IMR-90 (cell line): Measurements from ENCODE around the gene CDK14. TPM values are rescaled to one million over a fixed set of nuclear protein-coding genes. Genes with fewer than 3 reads are reported as not detected.

Experiments used
- ATAC-seq: fragments of 200-7000 bp; cut with Tn5 transposase; 2 replicates; pipeline ENCODE4 v1.9.1; 2020; ENCODE audit warnings: low read depth, mild to moderate bottlenecking, moderate library complexity
- BruUV-seq: library from RNA; stranded (reverse); fragments of 400-500 nt; replicated peaks from 2 replicates; lab custom pipeline; 2021; lab: Mats Ljungman, UMichigan
- CTCF ChIA-PET: fragments of 300-600 bp; formaldehyde crosslinking; extraction: SDS; loops from one replicate; lab custom pipeline; 2021; ENCODE audit warnings: antibody characterized with exemption; lab: Yijun Ruan, JAX
- POLR2A ChIA-PET: fragments of 300-600 bp; sonication (Branson Sonifier 250); formaldehyde crosslinking; loops from one replicate; lab custom pipeline; 2022; ENCODE audit warnings: antibody characterized with exemption; ENCODE audit not compliant: unreplicated experiment; lab: Charles Lee
- DNase-seq: peaks from one replicate; pipeline ENCODE4 v3.0.0; 2013
- H2AFZ ChIP-seq: replicated peaks from 2 replicates; pipeline ENCODE3; 2013; ENCODE audit warnings: low read length, mild to moderate bottlenecking; ENCODE audit not compliant: poor library complexity
- H2AK5ac ChIP-seq: 2 replicates; pipeline ENCODE4 v1.6.1; 2013; ENCODE audit warnings: low read depth, low read length, inconsistent platforms
- H2AK9ac ChIP-seq: replicated peaks from 2 replicates; pipeline ENCODE3; 2013; ENCODE audit warnings: mild to moderate bottlenecking, low read depth, low read length, moderate library complexity; ENCODE audit not compliant: poor library complexity
- H2BK120ac ChIP-seq: 2 replicates; pipeline ENCODE4 v1.6.1; 2013; ENCODE audit warnings: low read depth, low read length, inconsistent platforms
- H2BK15ac ChIP-seq: 3 replicates; pipeline ENCODE4 v1.6.1; 2013; ENCODE audit warnings: low read depth, low read length, inconsistent platforms
- H2BK20ac ChIP-seq: 2 replicates; pipeline ENCODE4 v1.6.1; 2013; ENCODE audit warnings: low read depth, mild to moderate bottlenecking, inconsistent platforms, low read length, moderate library complexity
- H2BK5ac ChIP-seq: 2 replicates; pipeline ENCODE4 v1.6.1; 2013; ENCODE audit warnings: mild to moderate bottlenecking, low read depth, low read length, inconsistent platforms; ENCODE audit not compliant: poor library complexity, severe bottlenecking
- H3K14ac ChIP-seq: replicated peaks from 2 replicates; pipeline ENCODE4 v1.6.1; 2013; ENCODE audit warnings: low read depth, low read length, inconsistent platforms
- H3K18ac ChIP-seq: 2 replicates; pipeline ENCODE4 v1.6.1; 2013; ENCODE audit warnings: low read depth, low read length, control low read depth
- H3K23ac ChIP-seq: 2 replicates; pipeline ENCODE4 v1.6.1; 2013; ENCODE audit warnings: low read depth, low read length, inconsistent platforms
- H3K27ac ChIP-seq: 2 replicates; pipeline ENCODE4 v1.5.1; 2013; ENCODE audit warnings: mild to moderate bottlenecking, control low read depth, low read length; ENCODE audit not compliant: insufficient read depth
- H3K27me3 ChIP-seq: 2 replicates; pipeline ENCODE4 v1.6.1; 2013; ENCODE audit warnings: low read length; ENCODE audit not compliant: control insufficient read depth, insufficient read depth
- H3K36me3 ChIP-seq: 2 replicates; pipeline ENCODE4 v1.6.1; 2013; ENCODE audit warnings: low read length, mixed read lengths; ENCODE audit not compliant: control insufficient read depth, insufficient read depth
- H3K4ac ChIP-seq: 2 replicates; pipeline ENCODE4 v1.6.1; 2013; ENCODE audit warnings: low read depth, low read length, inconsistent platforms
- H3K4me1 ChIP-seq: 2 replicates; pipeline ENCODE4 v1.6.1; 2013; ENCODE audit warnings: low read length, mixed read lengths; ENCODE audit not compliant: control insufficient read depth, insufficient read depth
- H3K4me2 ChIP-seq: 2 replicates; pipeline ENCODE4 v1.6.1; 2013; ENCODE audit warnings: low read depth, mild to moderate bottlenecking, control low read depth, low read length, moderate library complexity
- H3K4me3 ChIP-seq: 2 replicates; pipeline ENCODE4 v1.5.1; 2013; ENCODE audit warnings: low read depth, mild to moderate bottlenecking, control low read depth, low read length, moderate library complexity; ENCODE audit not compliant: insufficient read depth
- H3K56ac ChIP-seq: 2 replicates; pipeline ENCODE4 v1.6.1; 2013; ENCODE audit warnings: low read length, inconsistent platforms; ENCODE audit not compliant: insufficient read depth; ENCODE audit errors: extremely low read depth
- H3K79me1 ChIP-seq, 2 experiments: 2 replicates each; pipeline ENCODE4 v1.6.1; 2013; ENCODE audit warnings: low read length in 2 of 2, inconsistent platforms in 1 of 2, low read depth in 1 of 2
- H3K9ac ChIP-seq: 2 replicates; pipeline ENCODE4 v1.6.1; 2013; ENCODE audit warnings: low read depth, low read length, control low read depth
- H3K9me1 ChIP-seq: 2 replicates; pipeline ENCODE4 v1.6.1; 2013; ENCODE audit warnings: low read length, inconsistent platforms; ENCODE audit not compliant: insufficient read depth
- H3K9me3 ChIP-seq: 2 replicates; pipeline ENCODE4 v1.6.1; 2013; ENCODE audit warnings: low read length; ENCODE audit not compliant: control insufficient read depth, insufficient read depth
- H4K20me1 ChIP-seq: 2 replicates; pipeline ENCODE4 v1.6.1; 2013; ENCODE audit warnings: low read length, inconsistent platforms; ENCODE audit not compliant: insufficient read depth
- H4K5ac ChIP-seq: 2 replicates; pipeline ENCODE4 v1.6.1; 2013; ENCODE audit warnings: mild to moderate bottlenecking, low read depth, low read length, control low read depth
- H4K8ac ChIP-seq, 2 experiments: 2 replicates each; pipeline ENCODE4 v1.6.1; 2013; ENCODE audit warnings: low read depth in 2 of 2, low read length in 2 of 2, control low read depth in 1 of 2, inconsistent platforms in 1 of 2
- H4K91ac ChIP-seq: 2 replicates; pipeline ENCODE4 v1.6.1; 2013; ENCODE audit warnings: low read depth, low read length, inconsistent platforms; ENCODE audit not compliant: insufficient read depth
- BHLHE40 ChIP-seq: fragments of 150-350 bp; IDR thresholded peaks from 2 replicates; pipeline ENCODE4 v1.6.1; 2016; ENCODE audit warnings: mild to moderate bottlenecking, low read depth, low read length
- CEBPB ChIP-seq: IDR thresholded peaks from 2 replicates; pipeline ENCODE4 v1.6.1; 2012; ENCODE audit warnings: low read depth, low read length, improper control_type of control experiment
- CHD1 ChIP-seq: IDR thresholded peaks from 2 replicates; pipeline ENCODE4 v1.6.1; 2012; ENCODE audit warnings: low read depth, low read length, improper control_type of control experiment
- CTCF ChIP-seq: conservative IDR thresholded peaks from 2 replicates; pipeline ENCODE4 v1.5.1; 2012; ENCODE audit warnings: mild to moderate bottlenecking, low read depth, low read length, improper control_type of control experiment
- FOS ChIP-seq: fragments of 150-350 bp; IDR thresholded peaks from 2 replicates; pipeline ENCODE4 v1.6.1; 2016; ENCODE audit warnings: low read depth, low read length
- MAZ ChIP-seq: IDR thresholded peaks from 2 replicates; pipeline ENCODE4 v1.6.1; 2012; ENCODE audit warnings: low read depth, mild to moderate bottlenecking, low read length, improper control_type of control experiment, moderate library complexity, borderline replicate concordance
- MXI1 ChIP-seq: IDR thresholded peaks from 2 replicates; pipeline ENCODE4 v1.6.1; 2012; ENCODE audit warnings: low read depth, mild to moderate bottlenecking, low read length, moderate library complexity, borderline replicate concordance
- NFE2L2 ChIP-seq: fragments of 150-350 bp; IDR thresholded peaks from 2 replicates; pipeline ENCODE4 v1.6.1; 2016; ENCODE audit warnings: low read depth, mild to moderate bottlenecking, low read length
- POLR2A ChIP-seq: IDR thresholded peaks from 2 replicates; pipeline ENCODE4 v1.6.1; 2012; ENCODE audit warnings: mild to moderate bottlenecking, low read depth, low read length
- RAD21 ChIP-seq: IDR thresholded peaks from 2 replicates; pipeline ENCODE4 v1.6.1; 2012; ENCODE audit warnings: low read length, improper control_type of control experiment
- RCOR1 ChIP-seq: IDR thresholded peaks from 2 replicates; pipeline ENCODE4 v1.6.1; 2012; ENCODE audit warnings: mild to moderate bottlenecking, low read length, improper control_type of control experiment; ENCODE audit not compliant: insufficient replicate concordance
- RFX5 ChIP-seq: IDR thresholded peaks from 2 replicates; pipeline ENCODE4 v1.8.0; 2012; ENCODE audit warnings: low read depth, mild to moderate bottlenecking, low read length, moderate library complexity
- WGBS, 2 experiments: methylation state at CpG; one replicate each; pipeline versions ENCODE4 v1.1.5 to v1.1.7; 2013; ENCODE audit warnings: missing lambda C conversion rate in 2 of 2; ENCODE audit not compliant: insufficient read length in 1 of 2; ENCODE audit errors: extremely low coverage in 2 of 2; 5-methylcytosine and 5-hydroxymethylcytosine counted together
- dilution Hi-C: fragments of 300-500 bp; cut with HindIII; formaldehyde crosslinking; loops from one replicate; pipeline ENCODE4 v1.14.3; 2018; ENCODE audit warnings: low sequenced_read_pairs; ENCODE audit not compliant: unreplicated experiment
- in situ Hi-C: fragments of 300-500 bp; cut with MboI; formaldehyde crosslinking; loops from 3 replicates; pipeline ENCODE4 v1.14.3; 2019; ENCODE audit warnings: low sequenced_read_pairs, inconsistent platforms, mixed read lengths
- intact Hi-C: fragments of 100-400 bp; cut with micrococcal nuclease; formaldehyde crosslinking; loops from 2 replicates; pipeline ENCODE4 v1.10.0; 2022
- polyA plus RNA-seq, 3 experiments: library from polyadenylated mRNA; depleted of rRNA; stranded (reverse); fragments of >200 nt; gene quantifications; 2 replicates each; pipeline ENCODE4 v1.2.3, GENCODE V29; 2012; ENCODE audit warnings: low replicate concordance in 1 of 3
- total RNA-seq: library from RNA; depleted of rRNA; stranded (reverse); fragments of >200 nt; gene quantifications from 2 replicates; pipeline ENCODE4 v1.2.3, GENCODE V29; 2012
- TF ChIP-seq, protein P1 (sequence below): fragments of 150-350 bp; IDR thresholded peaks from 2 replicates; pipeline ENCODE4 v1.6.1; 2016; ENCODE audit warnings: low read depth, mild to moderate bottlenecking, low read length, moderate library complexity, borderline replicate concordance

CDK14 gene
- total and polyA plus RNA-seq, 2 of the 4 experiments (the other 2 are of a cell fraction): 10.1 to 29.6 TPM

GRCh38 chr7:90900628-90901356 lies 304.7 kb downstream of the CDK14 start:
- peaks cover 0 to 2% of the 10 kb centered on the region in 2 experiments; a peak in 1 of 4 replicates for H3K79me1 ChIP-seq
- no peak overlapping the region for H4K91ac ChIP-seq
- H3K4me3 ChIP-seq: no peak overlapping the region
- H4K5ac ChIP-seq: no peak overlapping the region
- no peaks in the 10 kb centered on the region for H3K9me1 ChIP-seq
- H3K4me2 ChIP-seq: no peak overlapping the region
- POLR2A ChIA-PET: no interaction called here
- intact Hi-C loops: no loop called here
- no CpG with 5 or more reads among the region's 4 CpGs for WGBS, 2 experiments
- no peak overlapping the region for H3K9ac ChIP-seq
- H4K8ac ChIP-seq: no peak overlapping the region
- no peak overlapping the region for H2AK5ac ChIP-seq
- CTCF ChIA-PET: no interaction called here
- H3K27ac ChIP-seq: no peak overlapping the region
- in situ Hi-C loops: no loop called here
- no peaks in the 10 kb centered on the region for H3K9me3 ChIP-seq
- no peak overlapping the region for H2AFZ ChIP-seq
- no peaks in the 10 kb centered on the region for H3K4me1 ChIP-seq
- H3K23ac ChIP-seq: no peak overlapping the region
- DNase-seq (no peak), ATAC-seq (no peak)
- no peak overlapping the region for H2BK15ac ChIP-seq
- H3K4ac ChIP-seq: no peak overlapping the region
- H2BK5ac ChIP-seq: no peak overlapping the region
- no peaks in the 10 kb centered on the region for H3K36me3 ChIP-seq
- no peak overlapping the region for H2AK9ac ChIP-seq
- no peak overlapping the region for H2BK20ac ChIP-seq
- H3K18ac ChIP-seq: no peak overlapping the region
- no peak overlapping the region for H3K14ac ChIP-seq
- dilution Hi-C loops: no loop called here
- BruUV-seq: no TSS peak
- TF ChIP-seq RCOR1 (no peak), MXI1 (no peak), BHLHE40 (no peak), NFE2L2 (no peak), CEBPB (no peak), FOS (no peak), POLR2A (no peak), RAD21 (no peak), RFX5 (no peak), MAZ (no peak), CHD1 (no peak), CTCF (no peak)
- TF ChIP-seq, protein P1, sequence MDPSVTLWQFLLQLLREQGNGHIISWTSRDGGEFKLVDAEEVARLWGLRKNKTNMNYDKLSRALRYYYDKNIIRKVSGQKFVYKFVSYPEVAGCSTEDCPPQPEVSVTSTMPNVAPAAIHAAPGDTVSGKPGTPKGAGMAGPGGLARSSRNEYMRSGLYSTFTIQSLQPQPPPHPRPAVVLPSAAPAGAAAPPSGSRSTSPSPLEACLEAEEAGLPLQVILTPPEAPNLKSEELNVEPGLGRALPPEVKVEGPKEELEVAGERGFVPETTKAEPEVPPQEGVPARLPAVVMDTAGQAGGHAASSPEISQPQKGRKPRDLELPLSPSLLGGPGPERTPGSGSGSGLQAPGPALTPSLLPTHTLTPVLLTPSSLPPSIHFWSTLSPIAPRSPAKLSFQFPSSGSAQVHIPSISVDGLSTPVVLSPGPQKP: no peak
- no peak overlapping the region for H2BK120ac ChIP-seq
- no peaks in the 10 kb centered on the region for H4K20me1 ChIP-seq
- no peak overlapping the region for H3K56ac ChIP-seq
- no peaks in the 10 kb centered on the region for H3K27me3 ChIP-seq
